IMR-90 (cell line): ENCODE results near the gene RDH12. TPM values are rescaled to one million over a fixed set of nuclear protein-coding genes. Genes with fewer than 3 reads are reported as not detected.
"Not testable (repeated sequence)": the region's sequence is repeated elsewhere in the genome, so short reads cannot be mapped to it uniquely, and the experiment has no call there.

Source experiments
- ATAC-seq: fragments of 200-7000 bp; cut with Tn5 transposase; 2 replicates; pipeline ENCODE4 v1.9.1; 2020; ENCODE audit warnings: low read depth, mild to moderate bottlenecking, moderate library complexity
- BruUV-seq: library from RNA; stranded (reverse); fragments of 400-500 nt; replicated peaks from 2 replicates; lab custom pipeline; 2021; lab: Mats Ljungman, UMichigan
- CTCF ChIA-PET: fragments of 300-600 bp; formaldehyde crosslinking; extraction: SDS; loops from one replicate; lab custom pipeline; 2021; ENCODE audit warnings: antibody characterized with exemption; lab: Yijun Ruan, JAX
- POLR2A ChIA-PET: fragments of 300-600 bp; sonication (Branson Sonifier 250); formaldehyde crosslinking; loops from one replicate; lab custom pipeline; 2022; ENCODE audit warnings: antibody characterized with exemption; ENCODE audit not compliant: unreplicated experiment; lab: Charles Lee
- DNase-seq: peaks from one replicate; pipeline ENCODE4 v3.0.0; 2013
- H2AFZ ChIP-seq: replicated peaks from 2 replicates; pipeline ENCODE3; 2013; ENCODE audit warnings: low read length, mild to moderate bottlenecking; ENCODE audit not compliant: poor library complexity
- H2AK5ac ChIP-seq: 2 replicates; pipeline ENCODE4 v1.6.1; 2013; ENCODE audit warnings: low read depth, low read length, inconsistent platforms
- H2AK9ac ChIP-seq: replicated peaks from 2 replicates; pipeline ENCODE3; 2013; ENCODE audit warnings: mild to moderate bottlenecking, low read depth, low read length, moderate library complexity; ENCODE audit not compliant: poor library complexity
- H2BK120ac ChIP-seq: 2 replicates; pipeline ENCODE4 v1.6.1; 2013; ENCODE audit warnings: low read depth, low read length, inconsistent platforms
- H2BK15ac ChIP-seq: 3 replicates; pipeline ENCODE4 v1.6.1; 2013; ENCODE audit warnings: low read depth, low read length, inconsistent platforms
- H2BK20ac ChIP-seq: 2 replicates; pipeline ENCODE4 v1.6.1; 2013; ENCODE audit warnings: low read depth, mild to moderate bottlenecking, inconsistent platforms, low read length, moderate library complexity
- H2BK5ac ChIP-seq: 2 replicates; pipeline ENCODE4 v1.6.1; 2013; ENCODE audit warnings: mild to moderate bottlenecking, low read depth, low read length, inconsistent platforms; ENCODE audit not compliant: poor library complexity, severe bottlenecking
- H3K14ac ChIP-seq: replicated peaks from 2 replicates; pipeline ENCODE4 v1.6.1; 2013; ENCODE audit warnings: low read depth, low read length, inconsistent platforms
- H3K18ac ChIP-seq: 2 replicates; pipeline ENCODE4 v1.6.1; 2013; ENCODE audit warnings: low read depth, low read length, control low read depth
- H3K23ac ChIP-seq: 2 replicates; pipeline ENCODE4 v1.6.1; 2013; ENCODE audit warnings: low read depth, low read length, inconsistent platforms
- H3K27ac ChIP-seq: 2 replicates; pipeline ENCODE4 v1.5.1; 2013; ENCODE audit warnings: mild to moderate bottlenecking, control low read depth, low read length; ENCODE audit not compliant: insufficient read depth
- H3K27me3 ChIP-seq: 2 replicates; pipeline ENCODE4 v1.6.1; 2013; ENCODE audit warnings: low read length; ENCODE audit not compliant: control insufficient read depth, insufficient read depth
- H3K36me3 ChIP-seq: 2 replicates; pipeline ENCODE4 v1.6.1; 2013; ENCODE audit warnings: low read length, mixed read lengths; ENCODE audit not compliant: control insufficient read depth, insufficient read depth
- H3K4ac ChIP-seq: 2 replicates; pipeline ENCODE4 v1.6.1; 2013; ENCODE audit warnings: low read depth, low read length, inconsistent platforms
- H3K4me1 ChIP-seq: 2 replicates; pipeline ENCODE4 v1.6.1; 2013; ENCODE audit warnings: low read length, mixed read lengths; ENCODE audit not compliant: control insufficient read depth, insufficient read depth
- H3K4me2 ChIP-seq: 2 replicates; pipeline ENCODE4 v1.6.1; 2013; ENCODE audit warnings: low read depth, mild to moderate bottlenecking, control low read depth, low read length, moderate library complexity
- H3K4me3 ChIP-seq: 2 replicates; pipeline ENCODE4 v1.5.1; 2013; ENCODE audit warnings: low read depth, mild to moderate bottlenecking, control low read depth, low read length, moderate library complexity; ENCODE audit not compliant: insufficient read depth
- H3K56ac ChIP-seq: 2 replicates; pipeline ENCODE4 v1.6.1; 2013; ENCODE audit warnings: low read length, inconsistent platforms; ENCODE audit not compliant: insufficient read depth; ENCODE audit errors: extremely low read depth
- H3K79me1 ChIP-seq, 2 experiments: 2 replicates each; pipeline ENCODE4 v1.6.1; 2013; ENCODE audit warnings: low read length in 2 of 2, inconsistent platforms in 1 of 2, low read depth in 1 of 2
- H3K9ac ChIP-seq: 2 replicates; pipeline ENCODE4 v1.6.1; 2013; ENCODE audit warnings: low read depth, low read length, control low read depth
- H3K9me1 ChIP-seq: 2 replicates; pipeline ENCODE4 v1.6.1; 2013; ENCODE audit warnings: low read length, inconsistent platforms; ENCODE audit not compliant: insufficient read depth
- H3K9me3 ChIP-seq: 2 replicates; pipeline ENCODE4 v1.6.1; 2013; ENCODE audit warnings: low read length; ENCODE audit not compliant: control insufficient read depth, insufficient read depth
- H4K20me1 ChIP-seq: 2 replicates; pipeline ENCODE4 v1.6.1; 2013; ENCODE audit warnings: low read length, inconsistent platforms; ENCODE audit not compliant: insufficient read depth
- H4K5ac ChIP-seq: 2 replicates; pipeline ENCODE4 v1.6.1; 2013; ENCODE audit warnings: mild to moderate bottlenecking, low read depth, low read length, control low read depth
- H4K8ac ChIP-seq, 2 experiments: 2 replicates each; pipeline ENCODE4 v1.6.1; 2013; ENCODE audit warnings: low read depth in 2 of 2, low read length in 2 of 2, control low read depth in 1 of 2, inconsistent platforms in 1 of 2
- H4K91ac ChIP-seq: 2 replicates; pipeline ENCODE4 v1.6.1; 2013; ENCODE audit warnings: low read depth, low read length, inconsistent platforms; ENCODE audit not compliant: insufficient read depth
- WGBS, 2 experiments: methylation state at CpG; one replicate each; pipeline versions ENCODE4 v1.1.5 to v1.1.7; 2013; ENCODE audit warnings: missing lambda C conversion rate in 2 of 2; ENCODE audit not compliant: insufficient read length in 1 of 2; ENCODE audit errors: extremely low coverage in 2 of 2; 5-methylcytosine and 5-hydroxymethylcytosine counted together
- dilution Hi-C: fragments of 300-500 bp; cut with HindIII; formaldehyde crosslinking; loops from one replicate; pipeline ENCODE4 v1.14.3; 2018; ENCODE audit warnings: low sequenced_read_pairs; ENCODE audit not compliant: unreplicated experiment
- in situ Hi-C: fragments of 300-500 bp; cut with MboI; formaldehyde crosslinking; loops from 3 replicates; pipeline ENCODE4 v1.14.3; 2019; ENCODE audit warnings: low sequenced_read_pairs, inconsistent platforms, mixed read lengths
- intact Hi-C: fragments of 100-400 bp; cut with micrococcal nuclease; formaldehyde crosslinking; loops from 2 replicates; pipeline ENCODE4 v1.10.0; 2022
- polyA plus RNA-seq, 3 experiments: library from polyadenylated mRNA; depleted of rRNA; stranded (reverse); fragments of >200 nt; gene quantifications; 2 replicates each; pipeline ENCODE4 v1.2.3, GENCODE V29; 2012; ENCODE audit warnings: low replicate concordance in 1 of 3
- total RNA-seq: library from RNA; depleted of rRNA; stranded (reverse); fragments of >200 nt; gene quantifications from 2 replicates; pipeline ENCODE4 v1.2.3, GENCODE V29; 2012

RDH12 gene
- total and polyA plus RNA-seq, 2 of the 4 experiments (the other 2 are of a cell fraction): not detected

DNA sequence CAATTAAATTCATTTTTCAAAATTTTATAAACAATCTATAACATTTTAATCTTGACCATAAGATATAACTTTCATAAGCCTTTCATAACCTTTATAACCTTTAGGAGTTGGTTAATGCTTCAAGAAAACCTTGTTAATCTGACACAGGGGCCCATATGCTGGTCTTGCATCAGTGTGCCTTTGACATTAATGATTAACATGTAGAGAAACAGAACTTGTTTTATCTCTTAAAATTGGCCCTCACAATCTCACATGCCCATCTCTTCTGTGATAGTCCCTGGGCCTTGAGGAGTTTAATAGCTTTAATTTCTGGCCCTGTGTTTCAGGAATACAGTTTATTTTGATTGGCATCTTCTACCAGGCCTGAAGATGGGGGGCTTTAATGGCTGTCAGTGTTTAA is 7.7 kb downstream of the RDH12 start:
- H3K18ac ChIP-seq, H2AK5ac ChIP-seq, H3K9me3 ChIP-seq, dilution Hi-C loops, DNase-seq, H4K8ac ChIP-seq, H3K4ac ChIP-seq, H3K4me1 ChIP-seq, H2BK5ac ChIP-seq, H3K9me1 ChIP-seq, H3K4me2 ChIP-seq, H2AFZ ChIP-seq, H3K9ac ChIP-seq, H4K91ac ChIP-seq, H3K79me1 ChIP-seq, H3K27ac ChIP-seq, intact Hi-C loops, H3K23ac ChIP-seq, H4K5ac ChIP-seq, H3K56ac ChIP-seq, H3K14ac ChIP-seq, H2AK9ac ChIP-seq, H3K27me3 ChIP-seq, H3K36me3 ChIP-seq, BruUV-seq, H2BK15ac ChIP-seq, CTCF ChIA-PET, H2BK120ac ChIP-seq, H2BK20ac ChIP-seq, H3K4me3 ChIP-seq, ATAC-seq, POLR2A ChIA-PET, H4K20me1 ChIP-seq: not testable (repeated sequence)
- in situ Hi-C loops: loop anchor here (25.0 kb wide), 1 partner anchor 272 kb away; no protein-coding TSS in a partner anchor

DNA sequence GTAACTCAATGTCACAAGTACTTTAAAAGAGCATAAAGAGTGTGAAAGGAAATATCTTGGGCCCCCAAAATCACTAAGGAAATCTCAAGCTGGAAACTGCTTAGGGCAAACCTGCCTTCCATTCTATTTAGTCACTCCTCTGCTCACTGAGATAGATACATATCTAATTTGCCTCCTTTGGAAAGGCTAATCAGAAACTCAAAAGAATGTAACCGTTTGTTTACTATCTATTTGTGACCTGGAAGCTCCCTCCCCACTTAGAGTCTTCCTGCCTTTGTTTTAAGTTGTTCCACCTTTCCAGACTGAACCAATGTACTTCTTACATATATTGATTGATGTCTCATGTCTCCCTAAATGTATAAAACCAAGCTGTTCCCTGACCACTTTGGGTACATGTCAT is 8.1 kb downstream of the RDH12 start:
- H3K4me2 ChIP-seq, ATAC-seq, H3K4me3 ChIP-seq, H3K27me3 ChIP-seq, H2BK5ac ChIP-seq, H3K4me1 ChIP-seq, H2BK120ac ChIP-seq, H3K4ac ChIP-seq, H3K18ac ChIP-seq, H3K9me3 ChIP-seq, H3K27ac ChIP-seq, H3K56ac ChIP-seq, H2AFZ ChIP-seq, dilution Hi-C loops, H2BK20ac ChIP-seq, H2AK9ac ChIP-seq, H3K79me1 ChIP-seq, H4K8ac ChIP-seq, H3K23ac ChIP-seq, H3K14ac ChIP-seq, intact Hi-C loops, H4K5ac ChIP-seq, H3K9me1 ChIP-seq, H3K36me3 ChIP-seq, H4K91ac ChIP-seq, H2AK5ac ChIP-seq, BruUV-seq, DNase-seq, H4K20me1 ChIP-seq, H2BK15ac ChIP-seq, H3K9ac ChIP-seq: not testable (repeated sequence)
- WGBS, 2 experiments: no CpG with 5 or more reads among the region's 1 CpG
- CTCF ChIA-PET: interaction anchor here (0.6 kb wide), 1 partner anchor 39 kb away, joined by 3 read pairs; no protein-coding TSS in a partner anchor
- POLR2A ChIA-PET: interaction anchor here (0.7 kb wide), 1 partner anchor 110 kb away, joined by 3 read pairs; the partner anchor contains the start of gene RAD51B
- in situ Hi-C loops: loop anchor here (25.0 kb wide), 1 partner anchor 272 kb away; no protein-coding TSS in a partner anchor
